Measurements from ENCODE around the gene ALKBH5.

The ALKBH5 gene

GRCh38 chr17:18257268-18257981 lies 73.8 kb downstream of the ALKBH5 start:
- peak overlapping the region; percentile 96 for H3K27ac ChIP-seq (ENCODE audit: extremely low read depth, low read depth, low read length)
- peak overlapping the region; percentile 83 for H3K4me3 ChIP-seq (ENCODE audit: low read depth, low read length)
- POLR2A ChIA-PET: interaction anchor here (0.8 to 1.4 kb wide), 4 partner anchors 9 to 57 kb away, joined by 3 to 4 read pairs (median 4); partner anchors contain the start of genes SMCR8 and TOP3A
- H3K4me1 ChIP-seq (ENCODE audit: control insufficient read depth, insufficient read depth, low read length): peaks cover 12% of the 10 kb centered on the region
- CTCF ChIA-PET: interaction anchor here (0.6 to 1.5 kb wide), 4 partner anchors 10 to 80 kb away, joined by 3 to 4 read pairs (median 3); no protein-coding TSS in a partner anchor
- peaks cover 5 to 48% of the 10 kb centered on the region in 2 experiments for H3K36me3 ChIP-seq (ENCODE audit: control insufficient read depth in 2 of 2, insufficient read depth in 1 of 2, low read length in 2 of 2)
- no peaks in the 10 kb centered on the region for H3K9me3 ChIP-seq (ENCODE audit: control insufficient read depth, insufficient read depth, low read depth, low read length)
- TF ChIP-seq ZNF214 (tag by site-specific recombination; IDR thresholded peaks at IDR 0.05; ENCODE audit: borderline replicate concordance) (no peak), OVOL3 (tag by site-specific recombination; IDR thresholded peaks at IDR 0.05) (no peak), ZNF658 (tag by site-specific recombination; IDR thresholded peaks at IDR 0.05) (no peak), YY2 (tag by site-specific recombination; IDR thresholded peaks at IDR 0.05) (no peak), ZNF2 (tag by site-specific recombination; IDR thresholded peaks at IDR 0.05) (no peak), ZFHX2 (tag by site-specific recombination; conservative IDR thresholded peaks at IDR 0.05) (no peak; the same call in 1 of the 2 replicates), ZNF529 (tag by site-specific recombination; IDR thresholded peaks at IDR 0.05; ENCODE audit: insufficient replicate concordance) (no peak), ZSCAN16 (tag by site-specific recombination; IDR thresholded peaks at IDR 0.05) (no peak), ZNF791 (tag by site-specific recombination; IDR thresholded peaks at IDR 0.05) (no peak), SP2 (tag by site-specific recombination; IDR thresholded peaks at IDR 0.05) (peak; percentile 49), REST (tag by site-specific recombination; IDR thresholded peaks at IDR 0.05) (0 out of 2 replicates have a peak, but pooled peaks have one; percentile 11), PRDM1 (tag by site-specific recombination; IDR thresholded peaks at IDR 0.05) (no peak), ZNF600 (tag by site-specific recombination; IDR thresholded peaks at IDR 0.05) (no peak), ZXDB (tag by site-specific recombination; IDR thresholded peaks at IDR 0.05) (no peak), KLF8 (tag by site-specific recombination; IDR thresholded peaks at IDR 0.05) (no peak), ZNF112 (tag by site-specific recombination; IDR thresholded peaks at IDR 0.05) (no peak), ZNF596 (tag by site-specific recombination; IDR thresholded peaks at IDR 0.05) (no peak), MZF1 (tag by site-specific recombination; IDR thresholded peaks at IDR 0.05; ENCODE audit: borderline replicate concordance) (no peak), ZNF138 (tag by site-specific recombination; IDR thresholded peaks at IDR 0.05; ENCODE audit: borderline replicate concordance) (no peak), ZNF610 (tag by site-specific recombination; IDR thresholded peaks at IDR 0.05; ENCODE audit: borderline replicate concordance) (no peak), ZNF830 (tag by site-specific recombination; IDR thresholded peaks at IDR 0.05; ENCODE audit: low read depth) (no peak), ZNF48 (tag by site-specific recombination; IDR thresholded peaks at IDR 0.05) (no peak)
- TF ChIP-seq, protein P1, sequence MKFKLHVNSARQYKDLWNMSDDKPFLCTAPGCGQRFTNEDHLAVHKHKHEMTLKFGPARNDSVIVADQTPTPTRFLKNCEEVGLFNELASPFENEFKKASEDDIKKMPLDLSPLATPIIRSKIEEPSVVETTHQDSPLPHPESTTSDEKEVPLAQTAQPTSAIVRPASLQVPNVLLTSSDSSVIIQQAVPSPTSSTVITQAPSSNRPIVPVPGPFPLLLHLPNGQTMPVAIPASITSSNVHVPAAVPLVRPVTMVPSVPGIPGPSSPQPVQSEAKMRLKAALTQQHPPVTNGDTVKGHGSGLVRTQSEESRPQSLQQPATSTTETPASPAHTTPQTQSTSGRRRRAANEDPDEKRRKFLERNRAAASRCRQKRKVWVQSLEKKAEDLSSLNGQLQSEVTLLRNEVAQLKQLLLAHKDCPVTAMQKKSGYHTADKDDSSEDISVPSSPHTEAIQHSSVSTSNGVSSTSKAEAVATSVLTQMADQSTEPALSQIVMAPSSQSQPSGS (tag by site-specific recombination; IDR thresholded peaks at IDR 0.05; ENCODE audit: low read depth): no peak
- TF ChIP-seq, protein P2, sequence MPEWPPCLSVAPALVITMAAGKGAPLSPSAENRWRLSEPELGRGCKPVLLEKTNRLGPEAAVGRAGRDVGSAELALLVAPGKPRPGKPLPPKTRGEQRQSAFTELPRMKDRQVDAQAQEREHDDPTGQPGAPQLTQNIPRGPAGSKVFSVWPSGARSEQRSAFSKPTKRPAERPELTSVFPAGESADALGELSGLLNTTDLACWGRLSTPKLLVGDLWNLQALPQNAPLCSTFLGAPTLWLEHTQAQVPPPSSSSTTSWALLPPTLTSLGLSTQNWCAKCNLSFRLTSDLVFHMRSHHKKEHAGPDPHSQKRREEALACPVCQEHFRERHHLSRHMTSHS (tag by site-specific recombination; IDR thresholded peaks at IDR 0.05): no peak
- TF ChIP-seq, protein P3, sequence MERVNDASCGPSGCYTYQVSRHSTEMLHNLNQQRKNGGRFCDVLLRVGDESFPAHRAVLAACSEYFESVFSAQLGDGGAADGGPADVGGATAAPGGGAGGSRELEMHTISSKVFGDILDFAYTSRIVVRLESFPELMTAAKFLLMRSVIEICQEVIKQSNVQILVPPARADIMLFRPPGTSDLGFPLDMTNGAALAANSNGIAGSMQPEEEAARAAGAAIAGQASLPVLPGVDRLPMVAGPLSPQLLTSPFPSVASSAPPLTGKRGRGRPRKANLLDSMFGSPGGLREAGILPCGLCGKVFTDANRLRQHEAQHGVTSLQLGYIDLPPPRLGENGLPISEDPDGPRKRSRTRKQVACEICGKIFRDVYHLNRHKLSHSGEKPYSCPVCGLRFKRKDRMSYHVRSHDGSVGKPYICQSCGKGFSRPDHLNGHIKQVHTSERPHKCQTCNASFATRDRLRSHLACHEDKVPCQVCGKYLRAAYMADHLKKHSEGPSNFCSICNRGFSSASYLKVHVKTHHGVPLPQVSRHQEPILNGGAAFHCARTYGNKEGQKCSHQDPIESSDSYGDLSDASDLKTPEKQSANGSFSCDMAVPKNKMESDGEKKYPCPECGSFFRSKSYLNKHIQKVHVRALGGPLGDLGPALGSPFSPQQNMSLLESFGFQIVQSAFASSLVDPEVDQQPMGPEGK (tag by site-specific recombination; IDR thresholded peaks at IDR 0.05): no peak
- TF ChIP-seq, protein P4, sequence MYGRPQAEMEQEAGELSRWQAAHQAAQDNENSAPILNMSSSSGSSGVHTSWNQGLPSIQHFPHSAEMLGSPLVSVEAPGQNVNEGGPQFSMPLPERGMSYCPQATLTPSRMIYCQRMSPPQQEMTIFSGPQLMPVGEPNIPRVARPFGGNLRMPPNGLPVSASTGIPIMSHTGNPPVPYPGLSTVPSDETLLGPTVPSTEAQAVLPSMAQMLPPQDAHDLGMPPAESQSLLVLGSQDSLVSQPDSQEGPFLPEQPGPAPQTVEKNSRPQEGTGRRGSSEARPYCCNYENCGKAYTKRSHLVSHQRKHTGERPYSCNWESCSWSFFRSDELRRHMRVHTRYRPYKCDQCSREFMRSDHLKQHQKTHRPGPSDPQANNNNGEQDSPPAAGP (tag by site-specific recombination; IDR thresholded peaks at IDR 0.05): no peak
- TF ChIP-seq, protein P5, sequence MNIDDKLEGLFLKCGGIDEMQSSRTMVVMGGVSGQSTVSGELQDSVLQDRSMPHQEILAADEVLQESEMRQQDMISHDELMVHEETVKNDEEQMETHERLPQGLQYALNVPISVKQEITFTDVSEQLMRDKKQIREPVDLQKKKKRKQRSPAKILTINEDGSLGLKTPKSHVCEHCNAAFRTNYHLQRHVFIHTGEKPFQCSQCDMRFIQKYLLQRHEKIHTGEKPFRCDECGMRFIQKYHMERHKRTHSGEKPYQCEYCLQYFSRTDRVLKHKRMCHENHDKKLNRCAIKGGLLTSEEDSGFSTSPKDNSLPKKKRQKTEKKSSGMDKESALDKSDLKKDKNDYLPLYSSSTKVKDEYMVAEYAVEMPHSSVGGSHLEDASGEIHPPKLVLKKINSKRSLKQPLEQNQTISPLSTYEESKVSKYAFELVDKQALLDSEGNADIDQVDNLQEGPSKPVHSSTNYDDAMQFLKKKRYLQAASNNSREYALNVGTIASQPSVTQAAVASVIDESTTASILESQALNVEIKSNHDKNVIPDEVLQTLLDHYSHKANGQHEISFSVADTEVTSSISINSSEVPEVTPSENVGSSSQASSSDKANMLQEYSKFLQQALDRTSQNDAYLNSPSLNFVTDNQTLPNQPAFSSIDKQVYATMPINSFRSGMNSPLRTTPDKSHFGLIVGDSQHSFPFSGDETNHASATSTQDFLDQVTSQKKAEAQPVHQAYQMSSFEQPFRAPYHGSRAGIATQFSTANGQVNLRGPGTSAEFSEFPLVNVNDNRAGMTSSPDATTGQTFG (tag by site-specific recombination; IDR thresholded peaks at IDR 0.05; ENCODE audit: borderline replicate concordance): no peak

All from HEK293 (cell line).